Fibroblast of the aortic adventitia (primary cell): ENCODE results near the gene ZBTB46. TPM values are rescaled to one million over a fixed set of nuclear protein-coding genes. Genes with fewer than 3 reads are reported as not detected.

Source experiments
- DNase-seq: peaks from one replicate; pipeline ENCODE4 v3.0.0-alpha.2; 2010; ENCODE audit warnings: low read depth
- H3K4me3 ChIP-seq: 2 replicates; pipeline ENCODE4 v1.5.1; 2011; ENCODE audit warnings: low read depth, mild to moderate bottlenecking, control low read depth, low read length, moderate library complexity
- CTCF ChIP-seq: IDR thresholded peaks from 2 replicates; pipeline ENCODE4 v1.5.1; 2011; ENCODE audit warnings: mild to moderate bottlenecking, low read length, control low read depth, inconsistent platforms; ENCODE audit not compliant: insufficient read depth
- total RNA-seq: library from RNA; depleted of rRNA; stranded (reverse); fragments of >200 nt; gene quantifications from 2 replicates; pipeline ENCODE4 v1.2.3, GENCODE V29; 2012; ENCODE audit warnings: low replicate concordance

The ZBTB46 gene
- total RNA-seq, 1 donor, result 1.1 TPM

GRCh38 chr20:63843778-63844177, 12.7 kb upstream of the ZBTB46 start:
- TF ChIP-seq CTCF, result no peak
- no peak overlapping the region for H3K4me3 ChIP-seq

DNA sequence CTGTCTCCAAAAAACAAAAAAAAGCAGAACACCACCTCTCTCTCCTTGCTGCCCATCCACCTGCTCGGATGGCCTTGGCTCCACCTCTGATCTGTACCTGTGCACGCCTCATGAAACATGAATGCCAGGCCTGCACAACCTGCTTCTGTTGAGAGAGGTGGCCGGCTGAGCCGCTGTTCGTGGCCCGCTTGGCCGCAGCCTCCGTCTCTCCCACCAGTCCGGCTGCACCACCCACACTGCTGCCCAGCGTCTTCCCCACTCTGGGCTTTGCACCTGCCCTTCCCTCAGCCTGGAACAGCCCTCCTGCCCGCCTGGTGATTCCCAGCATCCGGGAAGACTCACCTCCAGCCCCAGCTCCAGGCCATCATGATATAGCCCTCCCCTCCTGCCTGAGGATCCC, 12.2 kb upstream of the ZBTB46 start:
- no peak for DNase-seq
- no peak overlapping the region for H3K4me3 ChIP-seq
- TF ChIP-seq CTCF, result no peak

More at GRCh38 chr20:63843778-63844177, 12.7 kb upstream of the ZBTB46 start:
- no peak for DNase-seq

GRCh38 chr20:63842258-63842657, 11.2 kb upstream of the ZBTB46 start:
- H3K4me3 ChIP-seq, result no peak overlapping the region
- DNase-seq, result no peak

GRCh38 chr20:63840405-63840828, 9.4 kb upstream of the ZBTB46 start:
- TF ChIP-seq CTCF, result no peak
- DNase-seq, result no peak
- H3K4me3 ChIP-seq, result no peak overlapping the region

More at GRCh38 chr20:63842258-63842657, 11.2 kb upstream of the ZBTB46 start:
- TF ChIP-seq CTCF, result no peak

- no peak for DNase-seq
- TF ChIP-seq CTCF, result no peak
- H3K4me3 ChIP-seq, result no peak overlapping the region
These were observed 8.6 kb upstream of the ZBTB46 start for GRCh38 chr20:63839620-63840019.

- DNase-seq, result no peak
- no peak overlapping the region for H3K4me3 ChIP-seq
- no peak for TF ChIP-seq CTCF
These were observed 6.4 kb upstream of the ZBTB46 start for GRCh38 chr20:63837479-63837878.
